Measurements from ENCODE around the gene ALOX5. TPM values are rescaled to one million over a fixed set of nuclear protein-coding genes. Genes with fewer than 3 reads are reported as not detected.
"Not testable (repeated sequence)": the region's sequence is repeated elsewhere in the genome, so short reads cannot be mapped to it uniquely, and the experiment has no call there.

ALOX5 gene
- total RNA-seq, 6 donors from 2014 or later: 113 to 686 (median 280) TPM

DNA sequence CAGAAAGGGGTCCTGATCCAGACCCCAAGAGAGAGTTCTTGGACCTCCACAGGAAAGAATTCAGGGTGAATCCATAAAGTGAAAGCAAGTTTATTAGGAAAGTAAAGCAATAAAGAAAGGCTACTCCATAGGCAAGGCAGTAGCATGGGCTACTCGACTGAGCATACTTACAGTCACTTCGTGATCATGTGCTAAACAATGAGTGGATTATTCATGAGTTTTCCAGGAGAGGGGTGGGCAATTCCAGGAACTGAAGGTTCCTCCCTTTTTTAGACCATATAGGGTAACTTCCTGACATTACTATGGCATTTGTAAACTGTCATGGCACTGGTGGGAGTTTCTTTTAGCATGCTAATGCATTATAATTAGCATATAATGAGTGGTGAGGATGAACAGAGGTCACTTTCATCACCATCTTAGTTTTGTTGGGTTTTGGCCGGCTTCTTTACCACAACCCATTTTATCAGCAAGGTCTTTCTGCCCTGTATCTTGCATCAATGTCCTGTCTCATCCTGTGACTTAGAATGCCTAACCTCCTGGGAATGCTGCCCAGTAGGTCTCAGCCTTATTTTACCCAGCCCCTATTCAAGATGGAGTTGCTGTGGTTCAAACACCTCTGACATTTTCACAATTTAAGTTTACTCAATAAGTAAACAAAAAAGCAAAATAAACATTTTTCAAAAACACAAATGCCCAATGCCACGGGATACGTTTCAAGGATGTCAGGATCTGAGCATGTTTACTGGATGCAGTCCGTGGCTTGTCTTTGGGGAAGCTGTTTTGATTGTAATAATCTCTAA lies 37.0 kb downstream of the ALOX5 start:
- DNase-seq (no peak), ATAC-seq (ENCODE audit: low FRiP score in 2 of 2) (no peak)

DNA sequence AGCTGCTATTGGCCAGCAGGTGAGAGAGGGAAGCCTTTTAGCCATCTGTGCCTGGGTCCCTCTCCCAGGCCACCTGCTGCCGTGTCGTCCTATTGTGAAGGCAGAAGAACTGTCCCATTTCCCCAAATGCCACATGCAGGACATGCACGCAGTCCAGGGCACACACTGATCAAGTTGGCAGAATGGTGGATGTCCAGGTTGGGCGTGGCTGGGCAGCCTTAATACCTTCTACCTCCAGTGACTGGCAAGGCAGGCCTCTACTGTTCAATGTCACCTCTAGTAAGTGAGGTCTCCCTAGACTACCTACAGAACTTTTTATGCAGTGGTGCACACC lies 37.6 kb downstream of the ALOX5 start:
- H3K27me3 ChIP-seq: no peaks in the 10 kb centered on the region
- no peaks in the 10 kb centered on the region for H3K36me3 ChIP-seq
- no peak for DNase-seq
- no peak overlapping the region for H3K4me3 ChIP-seq
- H3K4me1 ChIP-seq: peaks cover 0 to 3% (median 0%) of the 10 kb centered on the region in 4 donors
- no peaks in the 10 kb centered on the region for H3K9me3 ChIP-seq
- ATAC-seq (ENCODE audit: low FRiP score in 2 of 2): no peak
- no peak for TF ChIP-seq POLR2AphosphoS5 (IDR thresholded peaks at IDR 0.05)
- no peak for TF ChIP-seq POLR2A (IDR thresholded peaks at IDR 0.05)
- TF ChIP-seq, protein P1, sequence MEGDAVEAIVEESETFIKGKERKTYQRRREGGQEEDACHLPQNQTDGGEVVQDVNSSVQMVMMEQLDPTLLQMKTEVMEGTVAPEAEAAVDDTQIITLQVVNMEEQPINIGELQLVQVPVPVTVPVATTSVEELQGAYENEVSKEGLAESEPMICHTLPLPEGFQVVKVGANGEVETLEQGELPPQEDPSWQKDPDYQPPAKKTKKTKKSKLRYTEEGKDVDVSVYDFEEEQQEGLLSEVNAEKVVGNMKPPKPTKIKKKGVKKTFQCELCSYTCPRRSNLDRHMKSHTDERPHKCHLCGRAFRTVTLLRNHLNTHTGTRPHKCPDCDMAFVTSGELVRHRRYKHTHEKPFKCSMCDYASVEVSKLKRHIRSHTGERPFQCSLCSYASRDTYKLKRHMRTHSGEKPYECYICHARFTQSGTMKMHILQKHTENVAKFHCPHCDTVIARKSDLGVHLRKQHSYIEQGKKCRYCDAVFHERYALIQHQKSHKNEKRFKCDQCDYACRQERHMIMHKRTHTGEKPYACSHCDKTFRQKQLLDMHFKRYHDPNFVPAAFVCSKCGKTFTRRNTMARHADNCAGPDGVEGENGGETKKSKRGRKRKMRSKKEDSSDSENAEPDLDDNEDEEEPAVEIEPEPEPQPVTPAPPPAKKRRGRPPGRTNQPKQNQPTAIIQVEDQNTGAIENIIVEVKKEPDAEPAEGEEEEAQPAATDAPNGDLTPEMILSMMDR (IDR thresholded peaks at IDR 0.05): no peak
- no peak for TF ChIP-seq EP300 (IDR thresholded peaks at IDR 0.05)
- no peak overlapping the region for H3K27ac ChIP-seq
- WGBS, 2 donors: 94% methylated on average over 4 of the region's 4 CpGs; no CpG with 5 or more reads in 1 of the 2 donors

More for the DNA sequence above, 37.0 kb downstream of the ALOX5 start:
- TF ChIP-seq POLR2AphosphoS5 (IDR thresholded peaks at IDR 0.05): peak in 1 of 2 donors; percentile 32
- no peak for TF ChIP-seq EP300 (IDR thresholded peaks at IDR 0.05)
- Histone ChIP-seq H3K27me3 (no peaks in the 10 kb centered on the region), H3K36me3 (no peaks in the 10 kb centered on the region), H3K27ac (no peak overlapping the region), H3K4me3 (no peak overlapping the region), H3K4me1 (peaks cover 0 to 3% (median 0%) of the 10 kb centered on the region in 4 donors), H3K9me3 (no peaks in the 10 kb centered on the region)
- 66 to 68% methylated on average over 6 of the region's 6 CpGs for WGBS, 2 donors

DNA sequence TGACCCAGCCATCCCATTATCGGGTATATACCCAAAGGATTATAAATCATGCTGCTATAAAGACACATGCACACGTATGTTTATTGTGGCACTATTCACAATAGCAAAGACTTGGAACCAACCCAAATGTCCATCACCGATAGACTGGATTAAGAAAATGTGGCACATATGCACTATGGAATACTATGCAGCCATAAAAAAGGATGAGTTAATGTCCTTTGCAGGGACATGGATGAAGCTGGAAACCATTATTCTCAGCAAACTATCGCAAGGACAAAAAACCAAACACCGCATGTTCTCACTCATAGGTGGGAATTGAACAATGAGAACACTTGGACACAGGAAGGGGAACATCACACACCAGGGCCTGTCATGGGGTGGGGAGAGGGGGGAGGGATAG lies 41.0 kb downstream of the ALOX5 start:
- ATAC-seq (ENCODE audit: low FRiP score in 2 of 2); H3K9me3 ChIP-seq; H3K4me3 ChIP-seq; H3K36me3 ChIP-seq; H3K27me3 ChIP-seq; H3K27ac ChIP-seq; DNase-seq: not testable (repeated sequence)
- 93 to 95% methylated on average over 5 of the region's 5 CpGs for WGBS, 2 donors
- H3K4me1 ChIP-seq: peaks cover 18 to 27% (median 20%) of the 10 kb centered on the region in 4 donors

DNA sequence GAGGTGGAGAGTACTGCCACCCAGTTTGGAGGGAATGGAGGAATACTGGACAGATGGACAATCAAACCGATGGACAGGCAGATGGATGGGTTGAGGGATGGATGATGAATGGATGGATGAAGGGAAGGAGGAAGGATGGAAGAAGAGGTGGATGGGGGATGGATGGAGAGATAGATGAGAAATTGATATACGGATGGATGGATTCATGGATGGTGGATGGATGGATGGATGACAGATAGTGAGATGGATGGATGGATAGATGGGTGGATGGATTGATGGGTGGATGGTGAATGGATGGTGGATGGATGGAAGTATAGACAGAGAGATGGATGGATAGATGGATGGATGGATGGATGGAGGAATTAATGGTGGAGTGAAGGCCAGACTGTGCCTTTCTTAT lies 42.6 kb downstream of the ALOX5 start:
- DNase-seq: no peak
- Histone ChIP-seq H3K9me3 (no peaks in the 10 kb centered on the region), H3K4me1 (peaks cover 33 to 42% (median 35%) of the 10 kb centered on the region in 4 donors), H3K36me3 (no peaks in the 10 kb centered on the region), H3K4me3 (no peak overlapping the region), H3K27ac (peak overlapping the region in 1 of 4 donors; percentile 95), H3K27me3 (no peaks in the 10 kb centered on the region)
- no peak for TF ChIP-seq POLR2A (IDR thresholded peaks at IDR 0.05)
- no peak for TF ChIP-seq POLR2AphosphoS5 (IDR thresholded peaks at IDR 0.05)
- no peak for TF ChIP-seq EP300 (IDR thresholded peaks at IDR 0.05)
- TF ChIP-seq, protein P1 (IDR thresholded peaks at IDR 0.05): no peak
- 91 to 98% methylated on average over 2 of the region's 2 CpGs for WGBS, 2 donors
- ATAC-seq (ENCODE audit: low FRiP score in 2 of 2): no peak

DNA sequence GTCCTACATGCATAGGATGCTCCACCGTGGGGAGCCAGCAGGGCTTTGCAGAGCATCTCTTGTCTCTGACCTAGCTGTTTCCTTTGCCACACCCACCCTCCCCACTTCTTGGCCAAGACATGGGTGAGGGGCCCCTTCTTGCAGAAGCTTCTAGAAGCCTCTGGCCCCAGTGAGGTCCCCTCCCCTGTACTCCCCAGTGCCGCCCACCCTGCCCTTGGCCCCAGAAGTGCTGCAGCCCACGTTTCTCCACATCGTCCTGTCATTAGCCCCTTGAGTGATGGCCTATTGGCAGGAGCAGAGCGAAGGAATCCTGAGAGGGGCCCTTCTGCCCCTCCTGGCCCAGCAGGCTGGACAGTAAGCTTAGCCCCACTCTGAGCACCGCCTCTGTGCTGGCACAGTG lies 43.7 kb downstream of the ALOX5 start:
- Histone ChIP-seq H3K4me1 (peaks cover 34 to 42% (median 36%) of the 10 kb centered on the region in 4 donors), H3K4me3 (peak overlapping the region in 1 of 4 donors; percentile 51), H3K9me3 (no peaks in the 10 kb centered on the region), H3K27me3 (no peaks in the 10 kb centered on the region), H3K27ac (peak overlapping the region; percentile 90 to 96 (median 94)), H3K36me3 (no peaks in the 10 kb centered on the region)
- no peak for TF ChIP-seq EP300 (IDR thresholded peaks at IDR 0.05)
- TF ChIP-seq POLR2A (IDR thresholded peaks at IDR 0.05): no peak
- TF ChIP-seq POLR2AphosphoS5 (IDR thresholded peaks at IDR 0.05): no peak
- TF ChIP-seq, protein P1 (IDR thresholded peaks at IDR 0.05): no peak
- DNase-seq: no peak
- no peak for ATAC-seq (ENCODE audit: low FRiP score in 2 of 2)
- WGBS, 2 donors: 73 to 82% methylated on average over 4 to 6 of the region's 6 CpGs

Measured in upper lobe of left lung (tissue), 6 donors.